GM12864 (cell line): Measurements from ENCODE around the gene CPM.

Experiments used
- DNase-seq: peaks from one replicate; pipeline ENCODE4 v3.0.0-alpha.2; 2011; ENCODE audit warnings: low read depth
- H3K4me3 ChIP-seq: 2 replicates; pipeline ENCODE4 v1.5.1; 2011; ENCODE audit warnings: mild to moderate bottlenecking, low read depth, low read length, control low read depth
- TF ChIP-seq, protein P1 (sequence below): IDR thresholded peaks from 2 replicates; pipeline ENCODE4 v1.5.1; 2011; ENCODE audit warnings: low read depth, mild to moderate bottlenecking, moderate library complexity, low read length, control low read depth, inconsistent platforms; ENCODE audit errors: missing control alignments

The CPM gene

DNA sequence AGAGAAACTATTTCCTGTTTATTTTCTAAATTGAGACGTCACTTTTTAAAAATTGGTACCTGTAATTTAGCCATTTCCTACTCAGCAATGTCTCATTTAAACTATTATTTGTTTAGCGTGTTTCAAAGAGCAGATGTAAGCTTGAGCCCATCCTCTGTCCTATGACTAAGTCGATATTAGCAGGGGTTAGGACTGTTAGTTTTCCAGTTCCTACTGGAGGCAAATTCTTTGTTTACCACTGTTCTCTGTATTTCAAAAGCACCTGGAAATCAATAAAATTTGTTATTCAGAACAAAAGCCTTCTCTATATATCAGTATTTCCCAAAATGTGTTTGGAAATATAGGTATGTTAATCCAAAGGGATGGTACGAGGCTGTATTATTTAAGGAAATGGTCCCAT is 82.6 kb downstream of the CPM start:
- DNase-seq = no peak
- no peak overlapping the region for H3K4me3 ChIP-seq
- TF ChIP-seq, protein P1, sequence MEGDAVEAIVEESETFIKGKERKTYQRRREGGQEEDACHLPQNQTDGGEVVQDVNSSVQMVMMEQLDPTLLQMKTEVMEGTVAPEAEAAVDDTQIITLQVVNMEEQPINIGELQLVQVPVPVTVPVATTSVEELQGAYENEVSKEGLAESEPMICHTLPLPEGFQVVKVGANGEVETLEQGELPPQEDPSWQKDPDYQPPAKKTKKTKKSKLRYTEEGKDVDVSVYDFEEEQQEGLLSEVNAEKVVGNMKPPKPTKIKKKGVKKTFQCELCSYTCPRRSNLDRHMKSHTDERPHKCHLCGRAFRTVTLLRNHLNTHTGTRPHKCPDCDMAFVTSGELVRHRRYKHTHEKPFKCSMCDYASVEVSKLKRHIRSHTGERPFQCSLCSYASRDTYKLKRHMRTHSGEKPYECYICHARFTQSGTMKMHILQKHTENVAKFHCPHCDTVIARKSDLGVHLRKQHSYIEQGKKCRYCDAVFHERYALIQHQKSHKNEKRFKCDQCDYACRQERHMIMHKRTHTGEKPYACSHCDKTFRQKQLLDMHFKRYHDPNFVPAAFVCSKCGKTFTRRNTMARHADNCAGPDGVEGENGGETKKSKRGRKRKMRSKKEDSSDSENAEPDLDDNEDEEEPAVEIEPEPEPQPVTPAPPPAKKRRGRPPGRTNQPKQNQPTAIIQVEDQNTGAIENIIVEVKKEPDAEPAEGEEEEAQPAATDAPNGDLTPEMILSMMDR = no peak

DNA sequence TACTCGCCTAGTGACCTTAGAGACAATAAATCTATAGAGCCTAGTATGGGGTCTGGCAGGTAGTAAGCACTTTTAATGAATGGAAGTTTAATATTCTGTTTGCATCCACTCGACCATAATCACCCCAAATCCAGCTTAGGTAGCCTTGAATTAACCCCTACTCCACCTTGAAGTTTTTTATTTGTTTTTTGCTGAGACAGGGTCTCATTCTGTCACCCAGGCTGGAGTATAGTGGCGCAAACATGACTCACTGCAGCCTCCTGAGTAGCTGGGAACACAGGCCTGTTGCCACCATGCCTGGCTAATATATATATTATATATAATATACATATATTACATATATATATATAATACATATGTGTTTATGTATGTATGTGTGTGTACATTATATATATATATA is 86.2 kb downstream of the CPM start:
- no peak for DNase-seq
- TF ChIP-seq, protein P1 = no peak

DNA sequence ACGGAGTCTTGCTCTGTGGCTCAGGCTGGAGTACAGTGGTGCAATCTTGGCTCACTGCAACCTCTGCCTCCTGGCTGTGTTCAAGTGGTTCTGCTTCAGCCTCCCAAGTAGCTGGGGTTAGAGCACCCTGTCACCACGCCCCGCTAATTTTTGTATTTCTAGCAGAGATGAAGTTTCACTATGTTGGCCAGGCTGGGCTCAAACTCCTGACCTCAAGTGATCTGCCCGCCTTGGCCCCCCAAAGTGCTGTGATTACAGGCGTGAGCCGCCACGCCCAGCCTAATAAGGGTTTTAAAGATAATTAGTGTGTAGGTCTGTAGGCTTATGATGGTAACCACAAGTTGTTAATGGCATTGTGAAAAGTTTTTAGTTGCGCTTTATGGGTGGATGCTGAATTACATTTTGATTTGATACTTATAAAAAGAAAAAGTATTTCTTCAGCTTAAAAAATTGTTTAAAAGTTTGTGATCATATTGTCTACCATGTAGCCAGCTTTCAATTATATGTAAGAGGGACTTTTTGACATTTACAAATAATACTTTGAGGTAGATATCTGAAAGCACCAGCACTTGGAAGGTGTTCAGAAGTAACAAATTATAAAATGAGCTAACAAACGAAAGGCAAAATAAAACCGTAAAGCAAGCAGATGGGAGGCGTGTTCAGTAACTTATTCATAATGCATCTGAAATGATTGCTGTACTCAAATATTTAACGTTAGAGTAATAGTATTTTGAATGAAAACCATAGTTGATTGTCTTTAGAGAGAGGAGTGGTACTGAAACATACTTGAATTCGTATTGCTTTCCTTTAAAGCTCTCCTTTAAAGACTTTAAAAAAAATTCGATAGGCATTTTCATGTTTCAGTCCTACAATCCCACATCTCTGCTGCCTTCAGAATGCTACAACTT is 87.9 kb downstream of the CPM start:
- no peak overlapping the region for H3K4me3 ChIP-seq
- TF ChIP-seq, protein P1 = no peak
- DNase-seq = no peak

More for the DNA sequence above, 86.2 kb downstream of the CPM start:
- no peak overlapping the region for H3K4me3 ChIP-seq

DNA sequence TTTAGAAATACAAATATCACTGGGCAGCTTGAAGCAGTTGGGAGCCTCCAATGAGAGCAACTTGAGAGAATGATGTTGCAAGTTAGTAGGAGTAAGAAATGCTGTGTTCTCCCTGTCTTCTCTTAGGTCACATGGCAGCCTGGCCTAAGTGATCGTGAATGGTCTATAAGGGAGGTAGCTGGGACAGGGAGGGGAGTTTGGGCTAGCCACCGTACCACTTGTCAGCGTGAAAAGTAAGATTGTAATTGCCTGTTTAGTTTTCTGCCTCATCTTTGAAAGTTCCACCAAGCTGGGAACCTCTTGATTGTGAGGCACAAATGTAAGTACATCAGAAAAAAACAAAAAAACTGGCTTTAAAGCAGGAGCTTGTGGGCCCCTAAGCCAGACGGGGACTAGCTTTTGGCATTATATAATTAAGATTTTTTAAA is 88.6 kb downstream of the CPM start:
- no peak for DNase-seq
- no peak overlapping the region for H3K4me3 ChIP-seq
- TF ChIP-seq, protein P1 = no peak

DNA sequence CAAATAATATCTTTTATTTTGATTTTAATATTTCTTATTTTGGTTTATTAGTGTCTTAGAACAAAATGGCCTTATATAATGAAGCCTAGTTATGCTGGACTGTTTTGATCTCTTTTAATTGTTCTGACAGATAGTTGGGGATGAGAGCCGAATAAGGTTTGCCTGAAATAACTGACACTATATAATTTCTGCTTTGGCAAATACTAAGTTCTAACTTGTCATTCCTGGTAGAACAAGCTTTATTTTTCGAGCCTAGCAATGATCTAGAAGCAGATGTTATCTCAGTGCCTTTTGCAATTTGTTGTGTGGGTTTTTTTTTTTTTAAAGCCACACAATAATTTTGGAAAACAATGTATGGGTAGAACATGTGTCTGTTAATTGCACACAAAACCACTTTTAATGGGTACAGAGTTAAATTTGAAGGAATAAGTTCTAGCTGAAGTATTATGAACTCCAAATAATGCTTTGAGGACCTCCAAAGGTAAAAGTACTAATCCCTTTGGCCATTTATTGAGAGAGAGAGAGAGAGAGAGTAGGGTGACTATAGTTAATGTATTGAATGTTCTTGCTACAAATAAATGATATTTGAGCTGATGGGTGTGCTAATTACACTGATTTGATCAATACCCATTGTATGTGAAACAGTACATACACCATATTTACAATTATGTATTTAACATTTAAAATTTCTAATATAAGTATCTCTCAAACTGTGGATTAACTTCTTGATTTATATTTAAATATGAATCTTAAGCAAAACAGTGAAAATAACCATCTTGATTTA is 90.0 kb downstream of the CPM start:
- TF ChIP-seq, protein P1 = no peak
- DNase-seq = no peak

DNA sequence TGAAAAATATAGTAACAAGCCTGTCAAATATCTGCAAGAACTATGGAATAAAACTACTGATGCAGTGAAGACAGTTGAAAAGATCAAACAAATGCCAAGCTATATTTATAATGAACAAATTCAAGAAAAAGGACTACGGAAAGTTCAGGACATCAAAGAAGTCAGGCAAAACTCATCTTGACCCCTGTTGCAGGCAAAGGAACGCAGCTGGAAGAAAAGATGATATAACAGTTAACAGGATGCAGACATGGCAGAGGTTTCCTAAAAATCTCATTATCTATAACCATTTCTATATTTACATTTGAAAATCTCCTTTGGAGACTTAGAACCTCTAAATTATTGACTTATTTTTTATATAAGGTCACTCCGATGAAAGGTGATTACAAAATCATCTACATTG is 90.8 kb downstream of the CPM start:
- TF ChIP-seq, protein P1 = no peak
- DNase-seq = no peak
- no peak overlapping the region for H3K4me3 ChIP-seq

More for the DNA sequence above, 90.0 kb downstream of the CPM start:
- no peak overlapping the region for H3K4me3 ChIP-seq
